Lung (tissue), 12 donors: ENCODE results near the gene ZBTB7A. TPM values are rescaled to one million over a fixed set of nuclear protein-coding genes. Genes with fewer than 3 reads are reported as not detected.

Experiments
- ATAC-seq: fragments of 200-7000 bp; cut with Tn5 transposase; one replicate; pipeline ENCODE4 v1.9.1; 2020; ENCODE audit warnings: moderate number of reproducible peaks; ENCODE audit not compliant: insufficient read depth, low FRiP score
- DNase-seq, 3 donors: peaks; one replicate each; pipeline ENCODE4 v3.0.0-alpha.2; 2013 to 2017
- H3K27ac ChIP-seq, 2 donors: one replicate each; pipeline ENCODE4 v1.5.1; 2013; ENCODE audit warnings: mild to moderate bottlenecking in 2 of 2, moderate library complexity in 2 of 2, control low read depth in 1 of 2, inconsistent platforms in 1 of 2, low read depth in 1 of 2, low read length in 1 of 2
- H3K27me3 ChIP-seq, 3 donors: one replicate each; pipeline ENCODE4 v1.5.1; 2013; ENCODE audit warnings: low read length in 2 of 3; ENCODE audit not compliant: control insufficient read depth in 3 of 3, insufficient read depth in 3 of 3
- H3K36me3 ChIP-seq, 4 donors: one replicate each; pipeline ENCODE4 v1.5.1; 2013; ENCODE audit warnings: low read length in 4 of 4, mild to moderate bottlenecking in 1 of 4, moderate library complexity in 1 of 4; ENCODE audit not compliant: control insufficient read depth in 4 of 4, insufficient read depth in 4 of 4
- H3K4me1 ChIP-seq, 5 donors: one replicate each; pipeline ENCODE4 v1.5.1; 2013; ENCODE audit warnings: low read length in 5 of 5, mild to moderate bottlenecking in 2 of 5, moderate library complexity in 1 of 5; ENCODE audit not compliant: control insufficient read depth in 5 of 5, insufficient read depth in 5 of 5
- H3K4me3 ChIP-seq: one replicate; pipeline ENCODE4 v1.5.1; 2013; ENCODE audit warnings: mild to moderate bottlenecking, control low read depth, moderate library complexity
- H3K9ac ChIP-seq, 2 donors: one replicate each; pipeline ENCODE4 v1.5.1; 2013; ENCODE audit warnings: low read length in 2 of 2, control low read depth in 1 of 2; ENCODE audit not compliant: insufficient read depth in 1 of 2
- H3K9me3 ChIP-seq, 4 donors: one replicate each; pipeline ENCODE4 v1.5.1; 2013; ENCODE audit warnings: low read length in 3 of 4, mild to moderate bottlenecking in 1 of 4, moderate library complexity in 1 of 4; ENCODE audit not compliant: control insufficient read depth in 4 of 4, insufficient read depth in 3 of 4
- CTCF ChIP-seq: IDR thresholded peaks from 2 replicates; pipeline ENCODE4 v1.5.1; 2012; ENCODE audit warnings: mild to moderate bottlenecking; ENCODE audit errors: control extremely low read depth, extremely low read depth
- WGBS, 2 donors: extraction: QIAGEN DNeasy Blood & Tissue Kit; methylation state at CpG; one replicate each; pipeline ENCODE4 v1.1.7; 2013; 5-methylcytosine and 5-hydroxymethylcytosine counted together
- polyA plus RNA-seq, 2 donors: library from polyadenylated mRNA; stranded (reverse); fragments of 200-250 nt; gene quantifications; one replicate each; pipeline ENCODE4 v1.2.1, GENCODE V29; 2013
- total RNA-seq, 2 donors: library from RNA; depleted of rRNA in 1 of 2; stranded (reverse); fragments of >200 nt in 1 of 2; gene quantifications; one replicate each; pipeline ENCODE4 v1.2.1, GENCODE V29; 2014 to 2021
- donor health status: control.
- donor health status: control.
- donor health status: Bipolar disorder and iron deficiency.
- donor health status: healthy.
- donor health status: DM: yes; HTN: yes; CAD: no.

ZBTB7A gene
- total and polyA plus RNA-seq, 4 donors = 13.4 to 68.0 (median 19.5) TPM

- Histone ChIP-seq H3K27me3 (no peaks in the 10 kb centered on the region), H3K27ac (peak overlapping the region; percentile 95 to 97), H3K4me1 (peaks cover 2 to 55% (median 23%) of the 10 kb centered on the region in 5 donors), H3K36me3 (peaks cover 0 to 6% (median 0%) of the 10 kb centered on the region in 4 donors), H3K9ac (no peak overlapping the region), H3K4me3 (no peak overlapping the region), H3K9me3 (no peaks in the 10 kb centered on the region)
- DNase-seq (no peak), ATAC-seq (no peak)
- WGBS, 2 donors = 72 to 86% methylated on average over 30 of the region's 30 CpGs
- TF ChIP-seq CTCF = no peak
Measured at GRCh38 chr19:4062419-4063368, 4.0 kb downstream of the ZBTB7A start.

GRCh38 chr19:4061683-4062418 lies 4.8 kb downstream of the ZBTB7A start:
- DNase-seq (no peak), ATAC-seq (no peak)
- Histone ChIP-seq H3K9me3 (no peaks in the 10 kb centered on the region), H3K27me3 (no peaks in the 10 kb centered on the region), H3K27ac (peak overlapping the region; percentile 87 to 95), H3K4me3 (no peak overlapping the region), H3K36me3 (peaks cover 0 to 6% (median 0%) of the 10 kb centered on the region in 4 donors), H3K9ac (no peak overlapping the region), H3K4me1 (peaks cover 2 to 55% (median 23%) of the 10 kb centered on the region in 5 donors)
- no peak for TF ChIP-seq CTCF
- WGBS, 2 donors = 57 to 68% methylated on average over 29 of the region's 29 CpGs

- Histone ChIP-seq H3K4me3 (no peak overlapping the region), H3K4me1 (peaks cover 2 to 55% (median 23%) of the 10 kb centered on the region in 5 donors), H3K9ac (no peak overlapping the region), H3K9me3 (no peaks in the 10 kb centered on the region), H3K27ac (peak overlapping the region; percentile 87 to 95), H3K36me3 (peaks cover 0 to 6% (median 0%) of the 10 kb centered on the region in 4 donors), H3K27me3 (no peaks in the 10 kb centered on the region)
- ATAC-seq (no peak), DNase-seq (no peak)
- 17 to 23% methylated on average over 21 to 23 of the region's 23 CpGs for WGBS, 2 donors
- no peak for TF ChIP-seq CTCF
Measured at GRCh38 chr19:4061178-4061682, 5.5 kb downstream of the ZBTB7A start.
